Measurements from ENCODE around the gene TP53.

DNA sequence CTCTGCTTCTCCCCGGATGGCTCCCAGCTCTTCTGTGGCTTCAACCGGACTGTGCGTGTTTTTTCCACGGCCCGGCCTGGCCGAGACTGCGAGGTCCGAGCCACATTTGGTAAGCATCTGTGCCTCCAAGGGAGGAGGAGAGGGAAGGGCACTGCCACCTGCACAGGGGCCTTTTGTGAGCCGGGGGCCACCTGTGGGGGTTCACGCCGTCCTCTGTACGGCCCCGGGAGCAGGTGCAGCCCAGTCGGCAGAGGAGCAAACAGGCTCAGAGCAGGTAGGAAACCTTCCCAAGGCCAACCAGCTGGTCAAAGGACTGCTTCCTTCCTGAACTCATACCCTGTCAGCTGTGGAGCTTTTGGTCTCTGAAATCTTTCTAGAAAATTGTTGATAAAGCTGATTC is 14.4 kb upstream of the TP53 start:
- TF ChIP-seq NFE2L1 (CRISPR knock-in tag; IDR thresholded peaks at IDR 0.05): no peak
- TF ChIP-seq, protein P1, sequence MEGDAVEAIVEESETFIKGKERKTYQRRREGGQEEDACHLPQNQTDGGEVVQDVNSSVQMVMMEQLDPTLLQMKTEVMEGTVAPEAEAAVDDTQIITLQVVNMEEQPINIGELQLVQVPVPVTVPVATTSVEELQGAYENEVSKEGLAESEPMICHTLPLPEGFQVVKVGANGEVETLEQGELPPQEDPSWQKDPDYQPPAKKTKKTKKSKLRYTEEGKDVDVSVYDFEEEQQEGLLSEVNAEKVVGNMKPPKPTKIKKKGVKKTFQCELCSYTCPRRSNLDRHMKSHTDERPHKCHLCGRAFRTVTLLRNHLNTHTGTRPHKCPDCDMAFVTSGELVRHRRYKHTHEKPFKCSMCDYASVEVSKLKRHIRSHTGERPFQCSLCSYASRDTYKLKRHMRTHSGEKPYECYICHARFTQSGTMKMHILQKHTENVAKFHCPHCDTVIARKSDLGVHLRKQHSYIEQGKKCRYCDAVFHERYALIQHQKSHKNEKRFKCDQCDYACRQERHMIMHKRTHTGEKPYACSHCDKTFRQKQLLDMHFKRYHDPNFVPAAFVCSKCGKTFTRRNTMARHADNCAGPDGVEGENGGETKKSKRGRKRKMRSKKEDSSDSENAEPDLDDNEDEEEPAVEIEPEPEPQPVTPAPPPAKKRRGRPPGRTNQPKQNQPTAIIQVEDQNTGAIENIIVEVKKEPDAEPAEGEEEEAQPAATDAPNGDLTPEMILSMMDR (IDR thresholded peaks at IDR 0.05): no peak

Measured in WTC11 (cell line).